ENCODE measurements around the gene TBCK. TPM values are rescaled to one million over a fixed set of nuclear protein-coding genes. Genes with fewer than 3 reads are reported as not detected.

Gene TBCK
- total RNA-seq, 1 donor from 2014 or later: 77.8 TPM

GRCh38 chr4:106343865-106344646 is 28.0 kb upstream of the TBCK start:
- H3K9me3 Mint-ChIP-seq (ENCODE audit: low read depth): peaks cover 12% of the 10 kb centered on the region
- peaks cover 4% of the 10 kb centered on the region for H3K4me1 Mint-ChIP-seq (ENCODE audit: low read depth)
- H3K27ac Mint-ChIP-seq: no peak overlapping the region
- TF ChIP-seq CTCF (IDR thresholded peaks at IDR 0.05; ENCODE audit: unreplicated experiment): no peak
- no peaks in the 10 kb centered on the region for H3K27me3 Mint-ChIP-seq
- no peak for DNase-seq (ENCODE audit: low spot score, unreplicated experiment)
- peaks cover 23% of the 10 kb centered on the region for H3K36me3 Mint-ChIP-seq (ENCODE audit: insufficient read depth)
- H3K4me3 Mint-ChIP-seq (ENCODE audit: low read depth): no peak overlapping the region

GRCh38 chr4:106340774-106341173 is 24.8 kb upstream of the TBCK start:
- TF ChIP-seq CTCF (IDR thresholded peaks at IDR 0.05; ENCODE audit: unreplicated experiment): no peak
- peaks cover 48% of the 10 kb centered on the region for H3K36me3 Mint-ChIP-seq (ENCODE audit: insufficient read depth)
- peaks cover 16% of the 10 kb centered on the region for H3K9me3 Mint-ChIP-seq (ENCODE audit: low read depth)
- H3K27me3 Mint-ChIP-seq: no peaks in the 10 kb centered on the region
- no peak overlapping the region for H3K4me3 Mint-ChIP-seq (ENCODE audit: low read depth)
- no peak for DNase-seq (ENCODE audit: low spot score, unreplicated experiment)
- H3K4me1 Mint-ChIP-seq (ENCODE audit: low read depth): peaks cover 4% of the 10 kb centered on the region
- H3K27ac Mint-ChIP-seq: no peak overlapping the region

GRCh38 chr4:106339431-106339830 is 23.4 kb upstream of the TBCK start:
- Mint-ChIP-seq H3K4me1 (ENCODE audit: low read depth) (peaks cover 3% of the 10 kb centered on the region), H3K36me3 (ENCODE audit: insufficient read depth) (peaks cover 53% of the 10 kb centered on the region), H3K27me3 (no peaks in the 10 kb centered on the region), H3K4me3 (ENCODE audit: low read depth) (no peak overlapping the region), H3K27ac (no peak overlapping the region), H3K9me3 (ENCODE audit: low read depth) (peaks cover 16% of the 10 kb centered on the region)
- DNase-seq (ENCODE audit: low spot score, unreplicated experiment): no peak
- no peak for TF ChIP-seq CTCF (IDR thresholded peaks at IDR 0.05; ENCODE audit: unreplicated experiment)

- H3K27me3 Mint-ChIP-seq: no peaks in the 10 kb centered on the region
- H3K36me3 Mint-ChIP-seq (ENCODE audit: insufficient read depth): peaks cover 54% of the 10 kb centered on the region
- no peak overlapping the region for H3K27ac Mint-ChIP-seq
- DNase-seq (ENCODE audit: low spot score, unreplicated experiment): no peak
- TF ChIP-seq CTCF (IDR thresholded peaks at IDR 0.05; ENCODE audit: unreplicated experiment): no peak
- peaks cover 16% of the 10 kb centered on the region for H3K9me3 Mint-ChIP-seq (ENCODE audit: low read depth)
- no peak overlapping the region for H3K4me3 Mint-ChIP-seq (ENCODE audit: low read depth)
- no peaks in the 10 kb centered on the region for H3K4me1 Mint-ChIP-seq (ENCODE audit: low read depth)
Measured at GRCh38 chr4:106338671-106339070, 22.7 kb upstream of the TBCK start.

GRCh38 chr4:106337916-106338315 is 21.9 kb upstream of the TBCK start:
- H3K36me3 Mint-ChIP-seq (ENCODE audit: insufficient read depth): peaks cover 56% of the 10 kb centered on the region
- H3K9me3 Mint-ChIP-seq (ENCODE audit: low read depth): peaks cover 16% of the 10 kb centered on the region
- peaks cover 3% of the 10 kb centered on the region for H3K4me1 Mint-ChIP-seq (ENCODE audit: low read depth)
- TF ChIP-seq CTCF (IDR thresholded peaks at IDR 0.05; ENCODE audit: unreplicated experiment): no peak
- no peak overlapping the region for H3K27ac Mint-ChIP-seq
- DNase-seq (ENCODE audit: low spot score, unreplicated experiment): no peak
- no peak overlapping the region for H3K4me3 Mint-ChIP-seq (ENCODE audit: low read depth)
- no peaks in the 10 kb centered on the region for H3K27me3 Mint-ChIP-seq

Data from progenitor cell of endocrine pancreas (in vitro differentiated cells).